PC-9 (cell line): ENCODE data around the gene STBD1.

ENCODE experiments used
- CTCF ChIP-seq: fragments of 200-600 bp; sonication (generic); conservative IDR thresholded peaks from 2 replicates; pipeline ENCODE4 v1.6.1; 2017; ENCODE audit warnings: mixed run types, antibody characterized with exemption, mild to moderate bottlenecking, moderate library complexity
- EZH2 ChIP-seq: fragments of 200-600 bp; sonication (generic); IDR thresholded peaks from 2 replicates; pipeline ENCODE4 v1.8.0; 2017; ENCODE audit warnings: antibody characterized with exemption, low read depth

- TF ChIP-seq CTCF (no peak), EZH2 (no peak)
Measured at GRCh38 chr4:76282941-76283689, 23.4 kb upstream of the STBD1 start.
